HG02981 (cell line): ENCODE measurements around the gene SFSWAP.

ENCODE experiments used
- ATAC-seq: cut with Tn5 transposase; IDR thresholded peaks from one replicate; pipeline ENCODE4 v1.9.1; 2021; ENCODE audit warnings: mild to moderate bottlenecking, moderate library complexity; ENCODE audit not compliant: unreplicated experiment

The SFSWAP gene

GRCh38 chr12:131784909-131785762 lies 74.2 kb downstream of the SFSWAP start:
- no peak for ATAC-seq

- no peak for ATAC-seq
These were observed 75.0 kb downstream of the SFSWAP start for GRCh38 chr12:131785763-131786330.

- ATAC-seq: no peak
These were observed 75.4 kb downstream of the SFSWAP start for GRCh38 chr12:131786331-131786730.

GRCh38 chr12:131787143-131787660 lies 76.3 kb downstream of the SFSWAP start:
- ATAC-seq: no peak

GRCh38 chr12:131788070-131788469 lies 77.2 kb downstream of the SFSWAP start:
- no peak for ATAC-seq

- ATAC-seq: no peak
These were observed 78.7 kb downstream of the SFSWAP start for GRCh38 chr12:131789638-131790037.

- no peak for ATAC-seq
These were observed 82.5 kb downstream of the SFSWAP start for GRCh38 chr12:131793243-131794022.

GRCh38 chr12:131794061-131794460 lies 83.2 kb downstream of the SFSWAP start:
- no peak for ATAC-seq

GRCh38 chr12:131794573-131794972 lies 83.7 kb downstream of the SFSWAP start:
- no peak for ATAC-seq

GRCh38 chr12:131795064-131795463 lies 84.2 kb downstream of the SFSWAP start:
- ATAC-seq: no peak

GRCh38 chr12:131795690-131796410 lies 85.0 kb downstream of the SFSWAP start:
- ATAC-seq: no peak

- no peak for ATAC-seq
These were observed 85.5 kb downstream of the SFSWAP start for GRCh38 chr12:131796411-131796736.

- no peak for ATAC-seq
These were observed 86.1 kb downstream of the SFSWAP start for GRCh38 chr12:131796754-131797587.

- ATAC-seq: no peak
These were observed 86.7 kb downstream of the SFSWAP start for GRCh38 chr12:131797588-131797934.

- no peak for ATAC-seq
These were observed 88.3 kb downstream of the SFSWAP start for GRCh38 chr12:131799195-131799594.

- ATAC-seq: no peak
These were observed 89.1 kb downstream of the SFSWAP start for GRCh38 chr12:131799828-131800593.

GRCh38 chr12:131800594-131801135 lies 89.8 kb downstream of the SFSWAP start:
- no peak for ATAC-seq

- ATAC-seq: no peak
These were observed 90.5 kb downstream of the SFSWAP start for GRCh38 chr12:131801254-131801866.
